Left ventricle myocardium inferior (tissue), 1 donor: Measurements from ENCODE around the gene CCDC122. TPM values are rescaled to one million over a fixed set of nuclear protein-coding genes. Genes with fewer than 3 reads are reported as not detected.

ENCODE experiments used
- DNase-seq: peaks from one replicate; pipeline ENCODE4 v3.0.0-alpha.2; 2020
- H3K27ac ChIP-seq: fragments of 200-600 bp; replicated peaks from 2 replicates; pipeline ENCODE4 v1.8.0; 2021
- H3K27me3 ChIP-seq: fragments of 200-600 bp; 2 replicates; pipeline ENCODE4 v1.8.0; 2021; ENCODE audit warnings: low read depth
- H3K36me3 ChIP-seq: fragments of 200-600 bp; 2 replicates; pipeline ENCODE4 v1.8.0; 2021
- H3K4me1 ChIP-seq: fragments of 200-600 bp; 2 replicates; pipeline ENCODE4 v1.8.0; 2021
- H3K4me3 ChIP-seq: fragments of 200-600 bp; 2 replicates; pipeline ENCODE4 v1.8.0; 2021; ENCODE audit warnings: mild to moderate bottlenecking, moderate library complexity
- H3K9me3 ChIP-seq: fragments of 200-600 bp; replicated peaks from 2 replicates; pipeline ENCODE4 v1.8.0; 2021
- CTCF ChIP-seq: fragments of 200-600 bp; IDR thresholded peaks from 2 replicates; pipeline ENCODE4 v1.8.0; 2021; ENCODE audit warnings: antibody characterized with exemption, mild to moderate bottlenecking, borderline replicate concordance
- intact Hi-C: fragments of 100-400 bp; cut with micrococcal nuclease; formaldehyde crosslinking; loops from one replicate; pipeline ENCODE4 v1.11.0; 2022
- total RNA-seq: library from RNA; stranded (reverse); fragmentation: NEBNext Ultra II Directional; extraction: Animal tissue kit (Norgen Biotek cat#: 25700); gene quantifications from one replicate; pipeline ENCODE4 v1.2.1, GENCODE V29; 2021
- donor health status: DM: no; HTN: yes; CAD: no; lungs with severe emphysema.

Gene CCDC122
- total RNA-seq, 1 donor from 2014 or later = 2.0 TPM

GRCh38 chr13:43877326-43877725 lies 2.2 kb downstream of the CCDC122 start:
- TF ChIP-seq CTCF = no peak
- no peak overlapping the region for H3K4me3 ChIP-seq
- no peaks in the 10 kb centered on the region for H3K36me3 ChIP-seq
- H3K27ac ChIP-seq = no peak overlapping the region
- H3K9me3 ChIP-seq = no peaks in the 10 kb centered on the region
- peaks cover 24% of the 10 kb centered on the region for H3K4me1 ChIP-seq
- intact Hi-C loops = no loop called here
- DNase-seq = no peak
- no peaks in the 10 kb centered on the region for H3K27me3 ChIP-seq

- Histone ChIP-seq H3K4me3 (no peak overlapping the region), H3K9me3 (no peaks in the 10 kb centered on the region), H3K27ac (no peak overlapping the region), H3K27me3 (no peaks in the 10 kb centered on the region), H3K4me1 (peaks cover 24% of the 10 kb centered on the region), H3K36me3 (no peaks in the 10 kb centered on the region)
- TF ChIP-seq CTCF = no peak
- intact Hi-C loops = no loop called here
- DNase-seq = no peak
These were observed 3.2 kb downstream of the CCDC122 start for GRCh38 chr13:43876366-43876765.

GRCh38 chr13:43874504-43875092 lies 4.9 kb downstream of the CCDC122 start:
- no peak for DNase-seq
- H3K27ac ChIP-seq = no peak overlapping the region
- no peaks in the 10 kb centered on the region for H3K36me3 ChIP-seq
- H3K4me3 ChIP-seq = no peak overlapping the region
- H3K27me3 ChIP-seq = no peaks in the 10 kb centered on the region
- peaks cover 15% of the 10 kb centered on the region for H3K4me1 ChIP-seq
- peak; percentile 75 for TF ChIP-seq CTCF
- intact Hi-C loops = no loop called here
- no peaks in the 10 kb centered on the region for H3K9me3 ChIP-seq

DNA sequence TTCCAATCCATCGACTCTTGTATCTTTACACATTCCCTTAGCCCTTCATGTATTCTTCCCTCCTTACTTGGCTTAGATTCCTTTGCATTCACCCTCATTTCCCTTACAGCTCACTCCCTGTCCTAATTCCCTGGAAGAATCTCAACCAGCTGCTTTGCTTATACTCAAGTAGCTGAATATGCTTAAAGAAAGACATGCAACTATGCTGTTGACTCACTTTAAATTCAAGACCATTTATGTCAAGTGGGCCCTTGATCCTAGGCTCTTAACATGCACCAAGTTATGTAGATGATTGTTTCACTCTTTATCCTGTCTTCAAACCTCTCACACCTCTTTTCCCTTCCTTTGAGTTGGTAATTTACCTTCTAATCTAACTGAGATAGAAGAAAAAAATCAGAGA lies 7.4 kb downstream of the CCDC122 start:
- H3K27ac ChIP-seq = no peak overlapping the region
- H3K36me3 ChIP-seq = no peaks in the 10 kb centered on the region
- no peak for DNase-seq
- intact Hi-C loops = no loop called here
- no peak for TF ChIP-seq CTCF
- H3K4me3 ChIP-seq = no peak overlapping the region
- H3K27me3 ChIP-seq = no peaks in the 10 kb centered on the region
- H3K9me3 ChIP-seq = no peaks in the 10 kb centered on the region
- H3K4me1 ChIP-seq = no peaks in the 10 kb centered on the region

DNA sequence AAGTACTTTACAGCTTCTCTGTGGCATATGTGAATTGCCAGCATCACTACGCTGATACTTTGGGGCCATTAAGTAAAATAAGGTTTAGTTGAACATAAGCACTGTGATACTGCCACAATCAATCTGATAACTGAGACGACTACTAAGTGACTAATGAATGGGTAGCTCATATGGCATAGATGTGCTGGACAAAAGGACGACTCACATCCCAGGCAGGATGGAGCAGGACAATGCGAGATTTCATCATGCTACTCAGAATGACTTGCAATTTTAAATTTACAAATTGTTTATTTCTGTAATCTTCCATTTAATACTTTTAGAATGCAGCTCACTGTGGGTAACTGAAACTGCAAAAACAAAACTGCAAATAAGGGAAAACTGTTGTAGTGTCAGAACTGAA lies 13.6 kb downstream of the CCDC122 start:
- H3K9me3 ChIP-seq = no peaks in the 10 kb centered on the region
- intact Hi-C loops = no loop called here
- no peak overlapping the region for H3K4me3 ChIP-seq
- no peak for TF ChIP-seq CTCF
- no peaks in the 10 kb centered on the region for H3K4me1 ChIP-seq
- no peak overlapping the region for H3K27ac ChIP-seq
- no peak for DNase-seq
- H3K36me3 ChIP-seq = no peaks in the 10 kb centered on the region
- no peaks in the 10 kb centered on the region for H3K27me3 ChIP-seq
